GM19324 (cell line): Measurements from ENCODE around the gene TMEM245.
A peak's percentile ranks its signal among the peaks of the same experiment; 100 is the strongest.

Experiments used
- ATAC-seq: cut with Tn5 transposase; IDR thresholded peaks from one replicate; pipeline ENCODE4 v1.9.1; 2021; ENCODE audit warnings: mild to moderate bottlenecking, moderate library complexity; ENCODE audit not compliant: unreplicated experiment, low FRiP score

Gene TMEM245

GRCh38 chr9:109119439-109120203 lies at the start of gene TMEM245:
TSS of gene TMEM245 (minus strand) at chr9:109119947. CDS start at chr9:109119913, 34 bp downstream.
- ATAC-seq = peak; percentile 94

- no peak for ATAC-seq
These were observed 48.4 kb upstream of the TMEM245 start for GRCh38 chr9:109168170-109168569.

- ATAC-seq = no peak
These were observed 48.0 kb upstream of the TMEM245 start for GRCh38 chr9:109167716-109168115.

GRCh38 chr9:109166771-109167601 lies 47.2 kb upstream of the TMEM245 start, which contains the start of gene FRRS1L:
TSS of gene FRRS1L (minus strand) at chr9:109167249. CDS start at chr9:109167138, 111 bp downstream.
- ATAC-seq = no peak

GRCh38 chr9:109166171-109166770 lies 46.5 kb upstream of the TMEM245 start:
- no peak for ATAC-seq

GRCh38 chr9:109164042-109164441 lies 44.3 kb upstream of the TMEM245 start:
- peak; percentile 51 for ATAC-seq

- no peak for ATAC-seq
These were observed 43.4 kb upstream of the TMEM245 start for GRCh38 chr9:109163194-109163593.

GRCh38 chr9:109162677-109163076 lies 42.9 kb upstream of the TMEM245 start:
- no peak for ATAC-seq

- ATAC-seq = no peak
These were observed 41.7 kb upstream of the TMEM245 start for GRCh38 chr9:109161471-109161870.

GRCh38 chr9:109159583-109159982 lies 39.8 kb upstream of the TMEM245 start:
- ATAC-seq = no peak

GRCh38 chr9:109158651-109159050 lies 38.9 kb upstream of the TMEM245 start:
- no peak for ATAC-seq

- no peak for ATAC-seq
These were observed 37.0 kb upstream of the TMEM245 start for GRCh38 chr9:109156708-109157107.

- no peak for ATAC-seq
These were observed 31.3 kb upstream of the TMEM245 start for GRCh38 chr9:109150925-109151545.

GRCh38 chr9:109149722-109150121 lies 30.0 kb upstream of the TMEM245 start:
- ATAC-seq = no peak

GRCh38 chr9:109149089-109149488 lies 29.3 kb upstream of the TMEM245 start:
- ATAC-seq = no peak

- ATAC-seq = no peak
These were observed 25.3 kb upstream of the TMEM245 start for GRCh38 chr9:109145051-109145450.

- peak; percentile 87 for ATAC-seq
These were observed 24.3 kb upstream of the TMEM245 start for GRCh38 chr9:109143881-109144562.

GRCh38 chr9:109141375-109141774 lies 21.6 kb upstream of the TMEM245 start:
- ATAC-seq = no peak

- no peak for ATAC-seq
These were observed 20.1 kb upstream of the TMEM245 start for GRCh38 chr9:109139851-109140250.

- no peak for ATAC-seq
These were observed 18.7 kb upstream of the TMEM245 start for GRCh38 chr9:109138421-109138820.
